22Rv1 (cell line): ENCODE results near the gene APOL2.

ENCODE experiments used
- H3K27ac ChIP-seq: fragments of 450-650 bp; 2 replicates; pipeline ENCODE4 v1.5.1; 2017
- ZFX ChIP-seq: fragments of 450-650 bp; IDR thresholded peaks from 2 replicates; pipeline ENCODE4 v1.6.1; 2017; ENCODE audit warnings: antibody characterized with exemption, borderline replicate concordance
- TF ChIP-seq, protein P1 (sequence below): fragments of 450-650 bp; IDR thresholded peaks from 2 replicates; pipeline ENCODE4 v1.5.1; 2017; ENCODE audit warnings: mild to moderate bottlenecking

The APOL2 gene

DNA sequence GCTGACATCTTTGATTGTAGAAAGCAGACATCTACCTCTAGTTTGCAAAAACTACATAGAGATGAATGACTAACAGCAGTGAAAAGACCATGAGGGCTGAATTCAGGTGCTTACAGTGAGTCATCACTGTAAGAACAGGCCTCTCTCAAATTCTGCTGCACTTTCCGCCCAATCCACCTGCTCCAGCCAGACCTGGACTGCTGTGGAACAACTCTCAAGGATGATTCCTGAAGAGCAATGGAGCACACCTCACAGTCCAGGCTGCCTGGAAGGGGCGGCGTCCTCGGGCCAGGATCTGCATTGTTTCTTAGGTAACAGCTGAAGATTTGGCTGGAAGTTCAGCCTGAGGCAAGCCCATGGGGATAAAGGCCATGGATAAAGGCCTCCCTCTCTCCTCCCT lies 15.1 kb downstream of the APOL2 start:
- H3K27ac ChIP-seq = no peak overlapping the region
- TF ChIP-seq, protein P1, sequence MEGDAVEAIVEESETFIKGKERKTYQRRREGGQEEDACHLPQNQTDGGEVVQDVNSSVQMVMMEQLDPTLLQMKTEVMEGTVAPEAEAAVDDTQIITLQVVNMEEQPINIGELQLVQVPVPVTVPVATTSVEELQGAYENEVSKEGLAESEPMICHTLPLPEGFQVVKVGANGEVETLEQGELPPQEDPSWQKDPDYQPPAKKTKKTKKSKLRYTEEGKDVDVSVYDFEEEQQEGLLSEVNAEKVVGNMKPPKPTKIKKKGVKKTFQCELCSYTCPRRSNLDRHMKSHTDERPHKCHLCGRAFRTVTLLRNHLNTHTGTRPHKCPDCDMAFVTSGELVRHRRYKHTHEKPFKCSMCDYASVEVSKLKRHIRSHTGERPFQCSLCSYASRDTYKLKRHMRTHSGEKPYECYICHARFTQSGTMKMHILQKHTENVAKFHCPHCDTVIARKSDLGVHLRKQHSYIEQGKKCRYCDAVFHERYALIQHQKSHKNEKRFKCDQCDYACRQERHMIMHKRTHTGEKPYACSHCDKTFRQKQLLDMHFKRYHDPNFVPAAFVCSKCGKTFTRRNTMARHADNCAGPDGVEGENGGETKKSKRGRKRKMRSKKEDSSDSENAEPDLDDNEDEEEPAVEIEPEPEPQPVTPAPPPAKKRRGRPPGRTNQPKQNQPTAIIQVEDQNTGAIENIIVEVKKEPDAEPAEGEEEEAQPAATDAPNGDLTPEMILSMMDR = no peak
- no peak for TF ChIP-seq ZFX

DNA sequence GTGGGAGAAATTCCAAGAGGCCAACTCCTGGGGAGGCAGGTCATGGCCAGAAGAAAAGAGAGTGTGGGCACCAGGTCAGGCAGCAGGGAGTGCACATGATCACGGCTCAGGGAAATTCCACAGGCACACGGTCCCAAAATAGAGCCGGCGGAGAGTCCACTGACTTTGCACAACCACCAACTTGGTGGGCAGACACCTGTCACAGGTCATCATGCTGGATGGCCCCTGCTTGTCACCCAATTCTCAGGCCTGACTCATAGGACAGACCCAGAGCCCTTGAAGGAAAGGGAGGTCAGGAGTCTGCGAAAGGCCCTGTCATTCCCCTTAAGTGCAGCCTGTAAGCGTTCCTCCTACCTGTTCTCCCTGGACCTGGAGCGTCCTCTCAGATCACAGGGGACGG lies 15.8 kb downstream of the APOL2 start:
- no peak overlapping the region for H3K27ac ChIP-seq
- no peak for TF ChIP-seq ZFX
- TF ChIP-seq, protein P1 = no peak

DNA sequence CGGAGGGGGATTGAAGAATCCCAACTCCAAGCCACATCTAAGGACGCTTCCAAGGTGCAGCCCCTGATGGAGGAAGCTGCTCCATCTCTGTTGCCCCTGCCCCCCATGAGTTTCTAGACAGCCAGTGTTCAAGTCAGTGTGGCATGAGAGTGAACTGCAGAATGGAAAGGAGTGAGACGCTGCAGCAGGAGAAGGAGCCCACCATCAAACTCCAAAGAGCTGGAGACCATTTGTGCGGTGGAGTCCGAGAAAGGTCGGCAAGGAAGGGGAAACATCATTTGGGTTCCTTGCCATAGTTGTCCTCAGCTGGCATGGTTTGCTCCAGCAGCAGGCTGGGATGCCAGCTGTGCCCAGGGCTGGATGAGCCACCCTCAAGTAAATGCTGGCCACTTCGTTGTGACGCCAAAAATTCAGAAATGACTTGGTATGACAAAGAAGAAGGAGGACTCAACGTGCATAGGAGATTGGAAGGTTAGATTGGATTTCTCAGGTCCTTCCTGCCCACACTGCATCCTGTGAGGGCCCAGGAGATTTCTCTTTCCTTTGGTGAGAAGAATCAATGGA lies 16.4 kb downstream of the APOL2 start:
- TF ChIP-seq, protein P1 = no peak
- no peak for TF ChIP-seq ZFX
- no peak overlapping the region for H3K27ac ChIP-seq

DNA sequence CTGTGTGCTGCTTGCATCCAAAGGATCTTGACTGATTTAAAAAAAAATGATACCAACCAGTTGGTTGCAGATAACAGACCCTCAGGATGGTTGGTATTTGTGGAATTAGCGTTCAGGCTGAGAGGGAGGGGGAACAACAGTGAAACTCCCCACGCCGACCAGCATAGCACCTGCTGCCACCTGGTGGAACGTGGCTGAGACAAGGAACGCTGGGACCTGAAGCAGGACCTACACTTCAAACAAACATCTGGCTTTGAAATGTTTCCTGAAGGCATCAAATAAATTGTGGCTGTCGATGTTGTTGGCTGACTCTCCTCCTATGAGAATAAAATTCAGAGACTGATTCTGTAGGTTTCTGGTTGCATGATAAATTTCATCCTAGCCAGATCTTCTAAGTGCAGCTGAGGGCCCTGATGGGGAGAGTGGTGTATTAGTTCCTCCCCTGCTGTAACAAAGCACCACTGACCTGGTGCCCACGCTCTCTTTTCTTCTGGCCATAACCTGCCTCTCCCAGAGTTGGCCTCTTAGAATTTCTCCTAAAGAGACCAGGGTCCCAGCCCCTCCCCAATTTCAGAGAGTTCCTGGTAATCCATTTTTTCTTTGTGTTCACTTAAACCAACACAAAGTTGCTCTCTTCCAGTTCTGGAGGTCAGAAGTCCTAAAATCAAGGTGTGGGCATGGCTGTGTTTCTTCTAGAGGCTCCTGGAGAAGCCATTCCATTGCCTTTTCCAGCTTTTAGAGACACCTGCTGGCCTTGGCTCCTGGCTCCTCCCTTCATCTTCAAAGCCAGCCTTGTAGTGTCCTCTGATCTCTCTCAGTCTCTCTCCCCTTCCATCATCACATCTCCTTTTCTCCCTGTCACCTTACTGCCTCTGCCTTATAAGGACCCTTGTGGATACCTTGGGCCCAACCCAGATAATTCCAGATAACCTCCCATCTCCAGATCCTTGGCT lies 17.3 kb downstream of the APOL2 start:
- no peak for TF ChIP-seq ZFX
- TF ChIP-seq, protein P1 = peak; percentile 95
- peak overlapping the region; percentile 69; the same call in 1 of the 2 replicates for H3K27ac ChIP-seq

DNA sequence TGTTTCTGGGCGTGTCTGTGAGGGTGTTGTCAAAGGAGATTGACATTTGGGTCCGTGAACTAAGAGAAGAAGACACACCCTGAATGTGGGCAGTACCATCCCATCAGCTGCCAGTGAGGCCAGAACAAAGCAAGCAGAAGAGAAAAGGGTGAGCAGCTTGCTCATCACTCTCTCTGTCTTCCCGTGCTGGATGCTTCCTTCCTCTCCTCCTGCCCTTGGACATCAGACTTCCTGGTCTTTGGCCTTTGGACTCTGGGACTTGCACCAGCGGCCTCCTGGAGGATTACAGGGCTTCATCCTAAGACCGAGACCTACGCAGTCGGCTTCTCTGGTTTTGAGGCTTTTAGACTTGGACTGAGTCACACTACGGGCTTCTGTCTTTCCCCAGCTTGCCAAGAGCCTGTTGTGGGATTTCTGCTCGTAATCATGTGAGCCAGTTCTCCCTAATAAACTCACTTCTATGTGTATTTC lies 18.8 kb downstream of the APOL2 start:
- peak overlapping the region; percentile 69 for H3K27ac ChIP-seq
- no peak for TF ChIP-seq ZFX
- TF ChIP-seq, protein P1 = no peak

DNA sequence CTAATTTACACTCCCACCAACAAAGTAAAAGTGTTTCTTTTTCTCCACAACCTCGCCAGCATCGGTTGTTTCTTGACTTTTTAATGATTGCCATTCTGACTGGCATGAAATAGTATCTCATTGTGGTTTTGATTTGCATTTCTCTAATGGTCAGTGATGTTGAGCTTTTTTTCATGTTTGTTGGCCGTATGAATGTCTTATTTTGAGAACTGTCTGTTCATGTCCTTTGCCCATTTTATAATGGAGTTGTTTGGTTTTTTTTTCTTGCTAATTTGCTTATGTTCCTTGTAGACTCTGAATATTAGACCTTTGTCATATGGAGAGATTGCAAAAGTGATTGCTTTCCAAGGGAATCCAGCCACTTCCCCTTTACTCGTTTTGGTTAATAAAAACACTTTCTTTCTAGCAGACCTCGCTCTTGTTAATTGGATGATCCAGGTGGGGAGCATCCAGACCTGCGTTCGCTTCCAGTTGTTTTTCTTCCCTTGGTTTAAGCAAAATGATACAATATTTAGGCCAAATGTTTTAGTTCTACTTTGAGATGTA lies 20.6 kb downstream of the APOL2 start:
- TF ChIP-seq, protein P1 = no peak
- TF ChIP-seq ZFX = no peak
- no peak overlapping the region for H3K27ac ChIP-seq

DNA sequence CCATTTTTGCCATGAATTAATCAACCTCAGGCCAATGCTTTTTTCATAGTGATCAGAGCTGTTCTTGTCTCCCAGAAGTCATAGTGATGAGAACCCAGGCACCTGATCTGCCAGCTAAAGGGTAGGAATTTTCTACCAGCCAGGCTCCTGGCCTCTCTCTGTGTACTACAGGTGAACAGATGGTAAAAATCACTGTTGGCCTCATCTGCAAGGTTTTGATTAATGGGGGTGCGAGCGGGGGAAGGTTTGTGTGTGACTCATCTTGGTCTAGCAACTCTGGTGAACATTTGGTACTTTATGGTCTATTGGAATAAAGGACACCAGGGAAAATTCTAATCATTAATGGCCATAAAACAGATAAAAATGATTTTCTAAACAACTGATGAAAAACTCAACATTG lies 23.3 kb downstream of the APOL2 start:
- TF ChIP-seq, protein P1 = no peak
- no peak for TF ChIP-seq ZFX
- no peak overlapping the region for H3K27ac ChIP-seq
